Spleen (tissue), 11 donors: ENCODE results near the gene GJA3. TPM values are rescaled to one million over a fixed set of nuclear protein-coding genes. Genes with fewer than 3 reads are reported as not detected.

ENCODE experiments used
- DNase-seq: peaks from one replicate; pipeline ENCODE4 v3.0.0-alpha.2; 2020
- H3K27ac ChIP-seq, 8 donors: fragments of 200-600 bp; sonication (generic) in 7 of 8; 1 replicate in 4 of 8; 2 replicates in 4 of 8; pipeline versions ENCODE4 v1.5.0 to v1.8.0; 2016 to 2021; ENCODE audit warnings: inconsistent platforms in 4 of 8, mild to moderate bottlenecking in 4 of 8, moderate library complexity in 1 of 8
- H3K27me3 ChIP-seq, 7 donors: fragments of 200-600 bp; sonication (generic) in 6 of 7; replicated peaks in 1 of 7; 1 replicate in 4 of 7; 2 replicates in 3 of 7; pipeline versions ENCODE4 v1.5.0 to v1.8.0; 2016 to 2021; ENCODE audit warnings: inconsistent platforms in 3 of 7, mild to moderate bottlenecking in 1 of 7
- H3K36me3 ChIP-seq, 6 donors: fragments of 200-600 bp; sonication (generic) in 5 of 6; 1 replicate in 4 of 6; 2 replicates in 2 of 6; pipeline versions ENCODE4 v1.5.0 to v1.8.0; 2016 to 2021; ENCODE audit warnings: inconsistent platforms in 2 of 6
- H3K4me1 ChIP-seq, 6 donors: fragments of 200-600 bp; sonication (generic) in 5 of 6; 1 replicate in 3 of 6; 2 replicates in 3 of 6; pipeline versions ENCODE4 v1.5.0 to v1.8.0; 2016 to 2021; ENCODE audit warnings: inconsistent platforms in 3 of 6
- H3K4me3 ChIP-seq, 8 donors: fragments of 200-600 bp; sonication (generic) in 7 of 8; 1 replicate in 4 of 8; 2 replicates in 4 of 8; pipeline versions ENCODE4 v1.5.0 to v1.8.0; 2016 to 2021; ENCODE audit warnings: inconsistent platforms in 4 of 8, mild to moderate bottlenecking in 4 of 8, moderate library complexity in 2 of 8
- H3K9me3 ChIP-seq, 8 donors: fragments of 200-600 bp; sonication (generic) in 7 of 8; 1 replicate in 4 of 8; 2 replicates in 4 of 8; pipeline versions ENCODE4 v1.5.0 to v1.8.0; 2016 to 2021; ENCODE audit warnings: inconsistent platforms in 4 of 8
- POLR2A ChIP-seq, 3 donors: fragments of 450-650 bp; IDR thresholded peaks; one replicate each; pipeline ENCODE4 v1.5.1; 2017; ENCODE audit warnings: antibody characterized with exemption in 3 of 3, mild to moderate bottlenecking in 1 of 3
- POLR2AphosphoS5 ChIP-seq, 3 donors: sonication (generic); formaldehyde crosslinking; IDR thresholded peaks; one replicate each; pipeline ENCODE4 v1.5.1; 2017; ENCODE audit warnings: antibody characterized with exemption in 3 of 3
- WGBS, 5 donors: extraction: QIAGEN DNeasy Blood & Tissue Kit in 3 of 5; methylation state at CpG; one replicate each; pipeline versions ENCODE4 v1.1.5 to v1.1.7; 2013 to 2018; 5-methylcytosine and 5-hydroxymethylcytosine counted together
- intact Hi-C: fragments of 100-400 bp; cut with DNase I; formaldehyde crosslinking; loops from one replicate; pipeline ENCODE4 v1.15.0; 2023; ENCODE audit warnings: low total_unique reads
- polyA plus RNA-seq, 3 donors: library from polyadenylated mRNA; stranded (reverse); fragments of 200-250 nt; gene quantifications; one replicate each; pipeline ENCODE4 v1.2.1, GENCODE V29; 2013
- total RNA-seq, 7 donors: library from RNA; depleted of rRNA in 3 of 7; stranded (reverse); fragments of >200 nt in 3 of 7; fragmentation: NEBNext Ultra II Directional in 4 of 7; extraction: Animal tissue kit (Norgen Biotek cat#: 25700) in 4 of 7; gene quantifications; one replicate each; pipeline versions ENCODE4 v1.1.0 to v1.2.1, GENCODE V29; 2016 to 2021
- TF ChIP-seq, protein P1 (sequence below), 11 experiments: fragments of 200-600 bp in 7 of 11; fragments of 450-650 bp in 4 of 11; sonication (generic) in 4 of 11; IDR thresholded peaks in 8 of 11; conservative IDR thresholded peaks in 3 of 11; 1 replicate in 7 of 11; 2 replicates in 4 of 11; pipeline versions ENCODE4 v1.4.0 to v1.8.0; 2016 to 2021; ENCODE audit warnings: antibody characterized with exemption in 11 of 11, inconsistent platforms in 4 of 11, mild to moderate bottlenecking in 1 of 11
- donor health status: healthy with polysubstance abuse.
- donor health status: DM: no; HTN: no; CAD: no; lungs with moderate emphysema.
- donor health status: DM: no; HTN: no; CAD: no.
- donor health status: Bipolar disorder and iron deficiency.
- donor health status: healthy.
- donor health status: DM: no; HTN: no; CAD: no.
- donor health status: DM: yes; HTN: yes; CAD: no.

The GJA3 gene
- total and polyA plus RNA-seq, 10 donors: 0.12 to 0.43 (median 0.25) TPM

DNA sequence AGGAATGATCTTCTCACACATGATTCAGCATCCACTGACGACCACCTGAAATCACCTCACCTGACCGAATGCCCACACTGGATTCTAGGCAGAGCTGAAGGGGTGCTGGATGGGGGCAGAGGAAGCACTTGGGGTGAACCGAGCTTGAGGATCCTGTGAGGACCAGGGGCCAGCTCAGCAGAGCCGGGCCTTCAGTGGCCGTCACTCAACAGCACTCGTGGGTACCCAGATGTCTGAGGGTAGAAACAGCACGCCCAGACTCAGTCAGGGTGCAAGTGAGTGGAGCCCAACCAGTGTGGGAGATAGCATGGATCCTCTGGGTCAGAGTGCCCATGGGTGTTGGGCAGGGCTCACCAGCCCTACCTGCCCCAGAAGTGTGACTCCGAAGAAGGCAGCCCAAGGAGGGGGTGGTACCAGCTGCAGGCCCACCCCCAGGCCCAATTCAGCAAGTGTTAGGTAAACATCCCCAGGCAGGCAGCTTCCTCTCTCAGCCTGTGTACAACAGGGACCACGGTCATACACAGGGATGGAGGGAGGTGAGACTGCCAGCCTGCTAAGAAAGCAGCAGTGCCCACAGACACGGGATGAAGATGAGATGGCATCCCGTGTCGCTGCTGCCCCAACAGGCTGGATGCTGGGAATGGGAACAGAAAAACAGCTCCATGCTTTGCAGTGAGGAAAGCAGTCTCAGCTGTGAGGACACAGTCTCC is 16.6 kb downstream of the GJA3 start:
- Histone ChIP-seq H3K27ac (no peak overlapping the region), H3K27me3 (peaks cover 0 to 89% (median 30%) of the 10 kb centered on the region in 7 donors), H3K36me3 (no peaks in the 10 kb centered on the region), H3K9me3 (no peaks in the 10 kb centered on the region), H3K4me3 (no peak overlapping the region), H3K4me1 (peaks cover 0 to 12% (median 4%) of the 10 kb centered on the region in 6 donors)
- intact Hi-C loops: no loop called here
- TF ChIP-seq, protein P1, sequence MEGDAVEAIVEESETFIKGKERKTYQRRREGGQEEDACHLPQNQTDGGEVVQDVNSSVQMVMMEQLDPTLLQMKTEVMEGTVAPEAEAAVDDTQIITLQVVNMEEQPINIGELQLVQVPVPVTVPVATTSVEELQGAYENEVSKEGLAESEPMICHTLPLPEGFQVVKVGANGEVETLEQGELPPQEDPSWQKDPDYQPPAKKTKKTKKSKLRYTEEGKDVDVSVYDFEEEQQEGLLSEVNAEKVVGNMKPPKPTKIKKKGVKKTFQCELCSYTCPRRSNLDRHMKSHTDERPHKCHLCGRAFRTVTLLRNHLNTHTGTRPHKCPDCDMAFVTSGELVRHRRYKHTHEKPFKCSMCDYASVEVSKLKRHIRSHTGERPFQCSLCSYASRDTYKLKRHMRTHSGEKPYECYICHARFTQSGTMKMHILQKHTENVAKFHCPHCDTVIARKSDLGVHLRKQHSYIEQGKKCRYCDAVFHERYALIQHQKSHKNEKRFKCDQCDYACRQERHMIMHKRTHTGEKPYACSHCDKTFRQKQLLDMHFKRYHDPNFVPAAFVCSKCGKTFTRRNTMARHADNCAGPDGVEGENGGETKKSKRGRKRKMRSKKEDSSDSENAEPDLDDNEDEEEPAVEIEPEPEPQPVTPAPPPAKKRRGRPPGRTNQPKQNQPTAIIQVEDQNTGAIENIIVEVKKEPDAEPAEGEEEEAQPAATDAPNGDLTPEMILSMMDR (IDR thresholded peaks at IDR 0.05 in 8 of 11, conservative IDR thresholded peaks at IDR 0.05 in 3 of 11): no peak
- TF ChIP-seq POLR2A (IDR thresholded peaks at IDR 0.05): no peak
- TF ChIP-seq POLR2AphosphoS5 (IDR thresholded peaks at IDR 0.05): no peak
- DNase-seq: no peak
- WGBS, 5 donors: 83 to 91% (median 87%) methylated on average over 11 to 12 of the region's 12 CpGs

DNA sequence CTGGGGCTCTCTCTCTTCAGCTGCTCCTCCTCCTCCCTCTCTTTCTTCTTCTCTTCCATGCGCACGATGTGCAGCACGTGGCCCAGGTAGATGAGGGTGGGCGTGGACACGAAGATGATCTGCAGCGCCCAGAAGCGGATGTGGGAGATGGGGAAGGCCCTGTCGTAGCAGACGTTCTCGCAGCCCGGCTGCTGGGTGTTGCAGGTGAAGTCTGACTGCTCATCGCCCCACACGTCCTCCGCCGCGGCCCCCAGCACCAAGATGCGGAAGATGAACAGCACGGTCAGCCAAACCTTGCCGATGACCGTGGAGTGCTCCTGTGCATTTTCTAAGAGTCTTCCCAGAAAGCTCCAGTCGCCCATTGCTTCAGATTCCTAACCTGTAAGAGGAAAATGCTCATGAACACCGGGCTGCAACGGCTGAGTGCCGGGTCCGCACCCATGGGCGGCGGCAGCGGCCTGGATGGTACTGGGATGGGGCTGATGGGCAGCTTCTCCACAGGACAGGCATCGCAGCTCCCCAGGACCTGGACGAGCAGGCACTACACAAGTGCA is 17.8 kb downstream of the GJA3 start:
- WGBS, 5 donors: 84 to 91% (median 87%) methylated on average over 29 to 30 of the region's 30 CpGs
- Histone ChIP-seq H3K27ac (no peak overlapping the region), H3K4me1 (peaks cover 0 to 12% (median 4%) of the 10 kb centered on the region in 6 donors), H3K9me3 (no peaks in the 10 kb centered on the region), H3K4me3 (no peak overlapping the region), H3K27me3 (peaks cover 0 to 92% (median 30%) of the 10 kb centered on the region in 7 donors), H3K36me3 (no peaks in the 10 kb centered on the region)
- intact Hi-C loops: no loop called here
- TF ChIP-seq, protein P1 (IDR thresholded peaks at IDR 0.05 in 8 of 11, conservative IDR thresholded peaks at IDR 0.05 in 3 of 11): no peak
- DNase-seq: no peak

DNA sequence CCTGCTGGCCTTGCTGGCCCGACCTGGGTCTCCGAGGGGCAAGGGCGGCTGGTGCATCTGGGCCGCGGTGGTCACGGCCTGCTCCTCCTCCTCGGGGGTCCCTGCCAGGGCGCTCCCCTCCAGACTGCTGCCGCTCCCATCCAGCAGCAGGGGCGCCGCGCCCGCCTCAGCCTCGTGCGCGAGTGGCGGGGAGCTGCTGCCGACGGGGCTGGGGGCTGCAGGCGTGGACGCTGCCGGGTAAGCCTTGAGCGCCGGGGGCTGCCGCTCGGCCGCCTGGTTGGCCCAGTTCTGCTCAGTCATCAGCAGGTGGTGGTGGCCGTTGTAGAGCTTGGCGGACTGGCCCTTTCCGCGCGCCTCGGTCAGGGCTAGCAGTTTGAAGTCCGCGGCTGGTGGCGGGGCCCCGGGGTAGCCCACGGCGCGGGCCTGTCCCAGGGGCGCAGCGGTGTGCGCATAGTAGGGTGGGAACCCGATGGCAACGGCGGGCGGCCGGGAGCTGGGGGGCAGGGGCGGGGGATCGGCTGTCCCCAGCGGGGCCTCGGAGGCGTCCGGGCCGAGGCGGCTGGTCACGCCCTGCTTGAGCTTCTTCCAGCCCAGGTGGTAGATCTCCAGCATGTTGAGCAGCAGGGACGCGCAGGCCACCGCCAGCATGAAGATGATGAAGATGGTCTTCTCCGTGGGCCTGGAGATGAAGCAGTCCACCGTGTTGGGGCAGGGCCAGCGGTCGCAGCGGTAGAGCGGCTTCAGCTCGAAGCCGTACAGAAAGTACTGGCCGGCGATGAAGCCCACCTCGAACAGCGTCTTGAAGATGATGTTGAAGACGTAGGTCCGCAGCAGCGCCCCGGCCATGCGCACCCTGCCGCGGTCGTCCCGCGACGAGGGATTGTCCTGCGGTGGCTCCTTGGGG is 18.6 kb downstream of the GJA3 start:
- peak overlapping the region in 2 of 8 donors; percentile 4 to 9 for H3K4me3 ChIP-seq

More for the DNA sequence above, 18.6 kb downstream of the GJA3 start:
- WGBS, 5 donors: 27 to 51% (median 33%) methylated on average over 49 to 84 of the region's 84 CpGs
- Histone ChIP-seq H3K4me1 (peaks cover 0 to 12% (median 4%) of the 10 kb centered on the region in 6 donors), H3K36me3 (no peaks in the 10 kb centered on the region), H3K27ac (no peak overlapping the region), H3K27me3 (peaks cover 0 to 94% (median 30%) of the 10 kb centered on the region in 7 donors), H3K9me3 (no peaks in the 10 kb centered on the region)
- DNase-seq: no peak
- TF ChIP-seq, protein P1 (IDR thresholded peaks at IDR 0.05 in 8 of 11, conservative IDR thresholded peaks at IDR 0.05 in 3 of 11): no peak
- TF ChIP-seq POLR2A (IDR thresholded peaks at IDR 0.05): no peak
- no peak for TF ChIP-seq POLR2AphosphoS5 (IDR thresholded peaks at IDR 0.05)
- intact Hi-C loops: no loop called here
